LNCaP clone FGC (cell line): ENCODE results near the gene PI4KB.

Experiments used
- DNase-seq: peaks from one replicate; pipeline ENCODE4 v3.0.0-alpha.2; 2011; ENCODE audit warnings: low read depth
- H3K4me3 ChIP-seq: 2 replicates; pipeline ENCODE4 v1.5.1; 2011; ENCODE audit warnings: mild to moderate bottlenecking, low read depth, low read length, control low read depth
- TF ChIP-seq, protein P1 (sequence below): IDR thresholded peaks from 2 replicates; pipeline ENCODE4 v1.5.1; 2012; ENCODE audit warnings: mild to moderate bottlenecking; ENCODE audit not compliant: control insufficient read depth, insufficient read depth; ENCODE audit errors: extremely low read depth

The PI4KB gene

DNA sequence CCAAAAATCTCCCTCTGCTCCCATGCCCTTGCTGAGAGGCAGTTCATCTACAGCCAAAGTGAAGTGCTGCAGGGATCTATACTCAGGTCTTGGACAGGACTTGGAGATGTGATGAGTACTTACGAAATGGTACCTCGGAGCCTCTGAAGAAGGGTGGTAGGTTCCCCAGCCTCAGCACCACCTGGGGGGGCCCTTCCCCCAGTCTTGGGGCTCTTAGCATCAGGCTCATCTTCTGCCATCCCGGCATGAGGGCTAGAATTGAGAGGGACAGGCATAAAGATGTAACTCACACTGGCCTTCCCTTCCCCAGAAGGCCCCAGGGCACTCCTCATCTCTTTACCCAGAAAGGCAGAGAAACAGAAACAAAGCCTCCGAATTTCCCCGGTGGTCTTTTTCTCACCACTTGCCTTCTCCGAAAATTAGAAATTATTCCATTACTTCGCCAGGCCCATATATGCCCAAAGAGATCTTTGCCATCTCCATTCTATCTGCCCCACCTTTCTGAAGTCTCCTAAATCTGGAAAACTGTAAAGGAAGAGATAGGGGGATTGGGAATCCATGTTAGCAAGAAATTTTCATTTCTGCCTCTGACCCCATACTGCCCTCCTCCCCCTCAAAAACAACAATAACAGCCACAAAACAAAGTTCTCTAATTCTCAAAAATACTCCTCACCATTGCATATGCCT lies 19.0 kb upstream of the PI4KB start:
- TF ChIP-seq, protein P1, sequence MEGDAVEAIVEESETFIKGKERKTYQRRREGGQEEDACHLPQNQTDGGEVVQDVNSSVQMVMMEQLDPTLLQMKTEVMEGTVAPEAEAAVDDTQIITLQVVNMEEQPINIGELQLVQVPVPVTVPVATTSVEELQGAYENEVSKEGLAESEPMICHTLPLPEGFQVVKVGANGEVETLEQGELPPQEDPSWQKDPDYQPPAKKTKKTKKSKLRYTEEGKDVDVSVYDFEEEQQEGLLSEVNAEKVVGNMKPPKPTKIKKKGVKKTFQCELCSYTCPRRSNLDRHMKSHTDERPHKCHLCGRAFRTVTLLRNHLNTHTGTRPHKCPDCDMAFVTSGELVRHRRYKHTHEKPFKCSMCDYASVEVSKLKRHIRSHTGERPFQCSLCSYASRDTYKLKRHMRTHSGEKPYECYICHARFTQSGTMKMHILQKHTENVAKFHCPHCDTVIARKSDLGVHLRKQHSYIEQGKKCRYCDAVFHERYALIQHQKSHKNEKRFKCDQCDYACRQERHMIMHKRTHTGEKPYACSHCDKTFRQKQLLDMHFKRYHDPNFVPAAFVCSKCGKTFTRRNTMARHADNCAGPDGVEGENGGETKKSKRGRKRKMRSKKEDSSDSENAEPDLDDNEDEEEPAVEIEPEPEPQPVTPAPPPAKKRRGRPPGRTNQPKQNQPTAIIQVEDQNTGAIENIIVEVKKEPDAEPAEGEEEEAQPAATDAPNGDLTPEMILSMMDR, result no peak
- DNase-seq, result no peak
- H3K4me3 ChIP-seq, result peak overlapping the region; percentile 81

GRCh38 chr1:151344291-151344690 lies 17.1 kb upstream of the PI4KB start:
- TF ChIP-seq, protein P1, result no peak
- DNase-seq, result no peak
- no peak overlapping the region for H3K4me3 ChIP-seq

- TF ChIP-seq, protein P1, result no peak
- no peak for DNase-seq
- H3K4me3 ChIP-seq, result no peak overlapping the region
Measured at GRCh38 chr1:151343587-151343986, 16.4 kb upstream of the PI4KB start.

- no peak for DNase-seq
- TF ChIP-seq, protein P1, result no peak
- no peak overlapping the region for H3K4me3 ChIP-seq
Measured at GRCh38 chr1:151342569-151342968, 15.4 kb upstream of the PI4KB start.

DNA sequence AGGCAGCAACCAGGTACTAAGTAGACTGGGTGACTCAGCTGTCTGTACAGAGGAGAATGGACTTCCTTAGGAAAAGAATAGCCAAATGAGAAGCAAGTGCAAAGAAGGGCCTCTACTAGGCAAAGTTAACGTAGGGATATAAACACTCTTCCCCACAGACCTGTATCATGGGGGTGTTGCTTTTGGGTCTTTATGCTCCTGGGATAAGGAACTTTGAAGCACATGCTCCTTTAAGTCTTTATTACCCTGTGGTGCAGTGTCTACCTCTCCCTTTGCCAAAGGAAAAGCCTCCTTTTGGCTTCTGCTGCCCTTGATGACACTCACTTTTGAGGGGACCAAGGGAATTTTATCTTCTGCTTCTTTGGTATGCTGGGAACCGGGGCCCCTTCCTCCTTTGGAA lies 14.8 kb upstream of the PI4KB start:
- TF ChIP-seq, protein P1, result no peak
- no peak overlapping the region for H3K4me3 ChIP-seq
- DNase-seq, result no peak

DNA sequence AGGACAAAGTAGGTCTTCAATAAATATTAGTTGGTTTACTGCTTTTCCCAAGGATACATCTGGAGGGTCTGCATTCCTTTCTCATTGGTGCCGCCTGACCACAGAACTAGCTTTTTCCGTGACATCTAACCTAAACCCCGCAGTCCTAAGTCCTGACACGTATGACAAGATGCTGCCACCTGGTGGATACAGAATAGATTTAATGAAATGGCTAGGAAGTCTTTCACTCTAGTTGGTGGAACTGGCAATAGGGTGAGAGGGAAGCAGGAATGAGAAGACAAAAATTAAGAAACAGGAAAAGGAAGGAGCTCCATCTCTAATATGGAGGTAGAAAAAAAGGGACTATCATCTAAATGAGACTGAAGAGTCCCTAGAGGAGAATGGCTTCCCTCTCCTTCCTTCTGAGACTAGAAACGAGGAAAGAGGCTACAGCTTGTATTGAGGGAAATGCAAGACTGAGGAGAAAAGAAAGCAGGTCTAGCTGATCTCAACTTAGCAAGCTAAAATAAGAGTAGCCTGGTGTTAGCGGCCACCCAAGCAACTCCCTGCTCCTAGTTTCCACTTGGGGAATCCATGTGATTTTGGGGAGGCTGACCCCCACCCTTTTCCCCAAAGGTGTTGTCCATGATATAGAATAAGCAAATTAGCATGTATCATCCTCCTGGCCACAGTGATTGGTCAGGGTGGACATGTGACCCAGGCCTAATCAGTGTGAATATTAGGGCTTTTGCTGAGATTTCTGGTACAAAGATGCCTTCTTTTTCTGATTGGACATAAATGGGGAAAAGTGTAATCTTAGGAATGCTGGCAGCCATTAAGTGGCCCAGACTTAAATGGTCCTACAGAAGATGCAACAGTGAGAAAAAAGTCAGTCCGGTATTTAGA lies 13.9 kb upstream of the PI4KB start:
- no peak for DNase-seq
- TF ChIP-seq, protein P1, result peak; percentile 85
- H3K4me3 ChIP-seq, result no peak overlapping the region

GRCh38 chr1:151336556-151336955 lies 9.3 kb upstream of the PI4KB start:
- no peak for DNase-seq
- TF ChIP-seq, protein P1, result no peak
- no peak overlapping the region for H3K4me3 ChIP-seq
